ENCODE data around the gene MORN4.
"Not testable (repeated sequence)": the region's sequence is repeated elsewhere in the genome, so short reads cannot be mapped to it uniquely, and the experiment has no call there.

Gene MORN4

DNA sequence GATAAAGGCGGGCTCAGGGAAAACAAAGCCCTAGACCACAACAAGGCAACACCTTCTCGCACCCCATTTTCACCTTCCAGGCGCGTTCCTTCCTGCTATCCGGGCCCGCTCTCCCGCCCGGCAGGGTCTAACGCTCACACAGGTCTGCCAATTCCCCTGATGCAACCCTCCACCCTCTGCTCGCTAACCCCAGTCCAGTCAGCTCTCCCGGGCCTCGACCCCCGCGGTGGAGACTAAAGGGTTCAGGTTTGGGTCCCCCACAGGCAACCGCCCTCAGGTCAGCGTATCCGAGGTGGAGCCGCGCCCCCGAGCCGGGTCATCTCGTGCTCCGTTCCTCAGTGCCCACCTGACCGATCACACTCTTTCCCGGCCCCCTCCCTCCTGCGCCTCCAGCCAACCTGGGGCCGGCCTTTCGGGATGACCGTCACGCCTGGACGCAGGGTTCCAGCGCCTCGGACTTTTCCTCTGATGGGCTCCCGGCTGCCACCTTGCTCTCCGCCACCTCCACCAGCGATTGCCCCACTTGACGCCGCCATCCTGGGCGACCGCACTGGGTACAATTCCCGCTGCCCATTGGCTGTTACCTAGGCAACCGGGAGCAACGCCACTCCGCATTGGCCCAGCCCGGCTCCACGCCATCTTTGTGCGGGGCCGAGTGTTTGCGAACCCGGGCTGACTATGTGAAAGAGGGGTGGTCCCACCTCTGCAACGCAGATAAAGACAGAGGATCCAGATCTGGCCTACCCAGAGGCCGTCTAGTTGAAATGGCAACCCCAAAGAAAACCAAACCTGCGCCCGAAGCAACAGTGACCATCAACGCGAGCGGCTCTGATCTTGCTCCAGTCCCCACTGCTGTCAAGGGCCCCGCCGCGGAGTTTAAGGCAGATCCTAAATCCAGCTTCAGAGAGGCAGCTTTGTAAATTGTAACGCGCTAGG lies at the start of gene MORN4:
Gene MORN4, minus strand, starts transcription at position 552 of the 936 bp plus-strand sequence. CDS start 13,847 bp downstream, outside the sequence.
- no peak for FAIRE-seq

DNA sequence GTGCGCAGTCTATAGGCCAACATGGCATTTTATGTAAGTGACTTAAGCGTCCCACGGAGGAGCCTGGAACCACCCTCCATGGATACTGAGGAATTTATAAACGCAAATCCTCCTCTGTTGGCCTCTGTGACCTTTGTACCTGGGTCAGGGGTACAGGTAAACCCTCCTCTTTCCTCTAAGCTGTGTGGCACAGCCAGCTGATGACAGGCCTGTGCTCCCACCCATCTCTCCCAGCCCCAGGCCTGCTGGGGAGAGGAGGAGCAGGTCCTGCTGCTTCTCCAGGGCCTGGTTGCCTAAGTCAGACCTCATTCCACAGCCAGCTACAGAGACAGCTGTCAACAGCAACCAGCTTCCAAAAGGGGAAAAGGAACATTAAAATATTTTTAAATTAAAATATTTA lies 48.7 kb upstream of the MORN4 start:
- no peak for FAIRE-seq

DNA sequence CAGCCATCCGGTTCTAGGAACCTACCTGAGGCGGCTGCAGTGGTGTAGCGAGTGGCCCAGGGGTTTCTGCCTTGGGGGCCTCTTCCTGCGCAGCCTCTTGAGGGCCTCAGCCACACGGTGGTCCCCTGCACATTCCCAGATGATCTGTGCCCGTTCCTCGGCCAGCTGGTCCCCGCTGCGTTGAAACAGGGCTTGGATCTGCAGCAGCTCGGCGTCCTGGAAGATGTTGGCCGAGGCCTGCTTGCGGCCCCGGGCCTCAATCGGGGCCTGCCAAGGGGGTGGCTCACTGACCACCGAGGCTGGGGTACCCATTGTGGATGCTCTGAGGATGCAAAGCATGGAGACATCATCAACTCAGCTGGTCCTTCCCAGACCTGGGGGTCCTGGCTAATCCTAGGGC lies 46.3 kb upstream of the MORN4 start:
- FAIRE-seq = no peak

DNA sequence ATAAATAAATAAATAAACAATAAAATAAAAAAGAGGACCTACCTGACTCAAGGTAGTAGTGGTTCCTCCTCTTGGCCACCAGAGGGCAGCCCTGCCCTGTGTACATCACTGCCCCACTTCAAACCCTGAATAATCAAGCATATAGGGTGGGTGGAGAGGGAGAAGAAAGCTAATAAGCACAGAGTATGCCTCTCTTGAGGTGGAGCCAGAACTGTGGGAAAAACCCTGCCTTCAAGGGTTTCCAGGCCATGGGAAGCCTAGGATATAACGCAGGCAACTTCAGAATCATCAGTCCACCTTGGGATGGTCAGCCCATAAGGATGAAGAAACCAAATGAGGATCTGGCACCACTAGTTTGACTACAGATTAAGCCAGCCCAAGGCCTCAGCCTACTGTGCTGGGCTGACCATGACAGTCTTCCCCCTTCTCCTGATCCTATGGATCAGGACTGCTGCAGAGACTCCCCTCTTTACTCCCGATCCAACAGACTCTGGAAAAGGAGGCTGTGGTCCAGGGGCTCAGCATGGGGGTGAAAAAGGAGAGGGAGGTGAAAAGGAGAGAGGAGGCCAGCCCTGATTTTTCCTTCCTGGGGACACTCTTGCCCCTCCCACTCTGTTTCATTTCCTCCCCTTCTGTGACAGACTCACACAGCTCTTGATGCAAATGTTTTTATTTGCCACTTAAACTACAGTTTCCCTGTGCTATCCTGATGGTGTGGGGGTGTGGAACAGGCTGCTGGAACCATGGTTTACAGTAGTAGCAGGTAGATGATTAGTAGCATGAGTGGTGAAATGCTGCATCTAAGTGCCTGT lies 43.7 kb upstream of the MORN4 start:
- FAIRE-seq = no peak

DNA sequence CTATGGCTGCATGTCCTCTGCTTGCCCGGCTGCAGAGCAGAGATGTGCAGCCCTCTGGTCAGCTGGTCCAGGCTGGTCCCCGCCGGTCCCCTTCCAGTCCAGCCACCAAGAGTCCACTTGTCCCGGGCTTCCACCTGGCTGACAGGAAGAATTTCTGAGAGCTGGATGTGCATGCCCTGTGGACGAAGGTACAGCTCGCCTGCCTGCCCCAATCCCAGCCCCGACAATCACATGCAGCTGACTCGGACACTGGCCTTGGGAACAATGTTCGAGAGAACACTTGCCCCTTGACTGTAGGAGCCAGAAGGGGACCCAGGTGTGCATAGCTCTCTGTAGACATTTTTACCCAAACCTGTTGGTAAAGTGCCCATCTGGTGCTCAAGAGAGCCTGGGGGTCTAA lies 41.9 kb upstream of the MORN4 start:
- FAIRE-seq = no peak

DNA sequence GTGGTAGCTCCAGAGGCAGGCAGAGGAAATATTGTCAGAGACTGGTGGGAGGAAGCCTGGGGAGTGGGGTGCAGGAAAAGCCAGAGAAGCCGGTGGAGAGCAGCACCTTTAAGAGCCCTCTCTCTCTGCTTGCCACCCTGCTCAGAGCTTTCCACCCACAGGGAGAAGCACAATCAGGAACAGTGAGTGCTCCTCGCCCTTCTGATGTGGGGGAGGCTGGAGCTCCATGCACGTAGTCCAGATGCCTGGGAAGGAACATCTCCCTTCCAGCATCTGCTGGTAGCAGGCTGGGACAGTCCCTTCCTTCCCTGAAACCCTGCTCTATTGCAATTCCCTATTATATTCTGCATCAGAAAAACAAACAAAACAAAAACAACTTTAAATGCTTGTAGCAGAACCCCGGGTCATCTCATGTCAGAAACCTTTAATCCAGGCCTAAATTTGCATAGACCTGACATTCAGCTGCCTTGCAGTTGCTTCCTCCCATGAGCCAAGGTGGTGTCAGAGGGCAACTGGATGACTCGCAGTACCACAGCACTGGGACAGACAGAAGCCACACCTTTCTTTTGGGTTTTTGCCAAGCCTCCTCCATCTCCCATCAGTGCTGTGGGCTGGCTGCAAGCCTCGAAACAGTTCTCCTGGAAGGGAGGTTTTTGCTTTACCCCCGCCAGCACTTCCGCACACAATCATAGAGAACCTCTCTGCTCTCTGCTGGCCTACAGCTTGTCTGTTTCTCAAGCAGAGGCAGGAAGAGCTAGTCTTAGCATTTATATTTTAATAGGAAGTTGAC lies 40.6 kb upstream of the MORN4 start:
- FAIRE-seq = no peak

DNA sequence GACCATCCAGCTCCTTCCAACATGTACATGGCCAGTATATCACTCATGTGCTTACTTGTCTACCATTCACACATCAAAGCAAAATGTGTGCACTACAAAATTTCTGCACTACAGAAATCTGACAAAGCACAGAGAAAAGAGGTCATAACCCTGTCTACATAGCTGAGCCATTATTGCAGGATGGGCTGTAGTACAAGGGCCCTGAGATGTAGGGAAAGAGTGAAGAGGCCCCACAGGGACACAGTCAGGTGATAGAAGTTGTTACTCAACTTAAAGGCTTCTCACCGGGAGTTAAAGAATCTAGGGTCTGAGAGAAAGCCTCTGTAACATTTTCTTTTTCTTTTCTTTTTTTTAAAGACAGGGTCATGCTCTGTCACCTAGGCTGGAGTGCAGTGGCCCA lies 36.3 kb upstream of the MORN4 start:
- no peak for FAIRE-seq

DNA sequence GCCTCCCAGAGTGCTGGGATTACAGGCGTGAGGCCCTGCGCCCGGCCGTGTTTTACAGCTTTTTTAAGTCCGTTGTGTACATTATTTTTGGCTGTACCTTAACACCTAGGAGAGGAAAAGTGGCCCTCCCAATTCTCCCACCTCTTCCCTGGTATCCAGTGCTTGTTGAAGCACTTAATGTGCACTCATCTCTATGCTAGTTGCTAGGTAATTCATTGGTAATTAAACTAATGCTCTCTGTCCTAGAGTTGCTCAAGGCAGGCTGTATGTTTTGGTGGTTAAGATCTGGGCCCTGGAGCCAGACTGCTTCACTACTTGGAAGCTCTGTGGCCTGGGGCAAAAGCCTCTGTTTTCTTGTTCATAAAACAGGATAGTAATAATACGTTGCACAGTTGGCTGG lies 34.2 kb upstream of the MORN4 start:
- no peak for FAIRE-seq

DNA sequence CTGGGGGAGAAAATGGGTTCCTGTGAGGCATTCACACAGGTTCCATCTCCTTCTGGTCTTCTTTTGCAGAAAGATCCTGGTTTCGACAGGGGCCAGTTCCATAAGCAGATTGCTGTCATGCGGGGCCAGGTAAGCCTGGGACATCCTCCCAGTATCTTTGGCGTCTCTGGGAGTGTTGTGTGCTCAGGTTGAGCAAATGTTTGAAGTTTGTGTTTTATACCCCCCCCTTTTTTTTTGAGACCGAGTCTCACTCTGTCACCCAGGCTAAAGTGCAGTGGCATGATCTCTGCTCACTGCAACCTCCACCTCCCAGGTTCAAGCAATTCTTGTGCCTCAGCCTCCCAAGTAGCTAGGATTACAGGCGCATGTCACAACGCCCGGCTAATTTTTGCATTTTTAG lies 33.7 kb upstream of the MORN4 start:
- FAIRE-seq = no peak

DNA sequence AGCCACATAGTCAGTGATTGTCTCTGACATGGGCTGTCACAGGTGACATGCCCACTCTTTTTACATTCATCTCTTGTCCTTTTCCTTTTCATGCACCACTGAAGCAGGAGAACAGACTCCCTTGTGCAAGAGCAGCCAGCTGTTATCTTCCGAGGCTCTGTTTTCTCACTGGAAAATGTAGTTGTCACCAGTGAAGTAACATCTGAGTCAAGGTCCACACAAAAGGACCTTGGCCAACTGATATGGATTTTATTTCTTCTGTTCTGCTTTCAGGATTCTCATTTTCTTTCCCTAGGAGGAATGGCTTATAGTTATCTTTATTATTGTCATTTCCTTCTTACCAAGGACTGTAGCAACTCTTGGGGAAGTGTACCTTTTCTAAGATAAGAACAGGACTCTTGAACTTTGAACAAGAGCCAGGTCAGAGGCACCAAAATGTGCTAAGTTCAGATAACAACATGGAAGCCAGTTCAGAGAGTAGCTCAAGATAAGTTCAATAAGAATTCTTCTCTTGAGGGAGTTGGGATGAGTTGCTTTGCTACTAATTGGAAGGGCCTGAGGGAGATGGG lies 31.1 kb upstream of the MORN4 start:
- FAIRE-seq = no peak

DNA sequence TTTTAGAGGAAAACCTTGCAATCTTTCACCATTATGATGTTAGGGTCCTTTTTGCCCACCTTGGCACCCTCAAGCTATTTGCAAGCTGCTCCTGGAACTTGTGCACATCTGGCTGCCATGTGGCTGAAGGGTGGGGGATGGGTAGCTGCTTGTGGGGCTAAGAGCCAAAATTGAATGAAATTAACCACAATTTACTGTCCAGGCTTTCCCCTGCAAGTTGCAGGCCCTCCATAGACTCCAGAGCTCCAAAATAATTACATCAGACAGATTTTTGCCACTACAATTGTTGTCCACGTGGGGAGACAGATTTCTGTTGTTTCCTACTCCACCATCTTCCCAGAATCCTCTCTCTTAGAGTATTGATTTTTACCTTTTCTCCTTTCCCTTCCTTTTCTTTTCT lies 26.3 kb upstream of the MORN4 start:
- no peak for FAIRE-seq

DNA sequence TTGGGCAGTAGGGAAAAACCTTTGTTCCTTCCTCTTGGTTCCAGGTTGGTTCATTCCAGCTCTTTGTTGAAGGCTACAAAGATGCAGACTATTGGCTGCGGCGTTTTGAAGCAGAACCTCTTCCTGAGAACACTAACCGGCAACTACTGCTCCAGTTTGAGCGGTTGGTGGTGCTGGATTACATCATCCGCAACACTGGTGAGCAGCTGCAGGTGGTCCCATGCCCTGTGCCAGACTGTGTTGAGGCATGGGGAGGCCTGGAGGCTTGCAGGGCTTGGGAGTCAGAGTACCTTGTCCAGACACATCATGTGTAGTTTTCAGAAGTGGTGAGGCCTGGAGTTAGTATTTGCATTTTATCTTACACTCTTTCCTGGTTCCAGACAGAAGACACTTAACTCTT lies 23.5 kb upstream of the MORN4 start:
- no peak for FAIRE-seq

DNA sequence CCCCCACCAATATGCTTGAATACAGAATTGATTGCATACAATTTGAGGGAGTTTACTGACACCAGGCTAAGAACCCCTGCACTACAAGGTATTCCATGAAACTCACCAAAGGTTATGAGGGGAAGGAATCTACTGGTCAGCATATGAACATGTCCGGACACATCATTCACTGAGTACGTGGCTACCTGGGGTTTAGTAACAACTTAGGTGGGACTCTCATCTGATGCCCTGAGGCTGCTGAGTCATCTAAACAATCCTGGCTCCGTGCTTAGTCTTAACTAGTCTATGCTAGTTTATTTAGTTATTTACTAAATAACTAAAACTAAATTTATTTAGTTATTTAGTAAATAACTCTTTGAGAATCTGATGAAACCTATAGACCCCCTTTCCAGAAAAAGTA lies 18.5 kb upstream of the MORN4 start:
- no peak for FAIRE-seq

DNA sequence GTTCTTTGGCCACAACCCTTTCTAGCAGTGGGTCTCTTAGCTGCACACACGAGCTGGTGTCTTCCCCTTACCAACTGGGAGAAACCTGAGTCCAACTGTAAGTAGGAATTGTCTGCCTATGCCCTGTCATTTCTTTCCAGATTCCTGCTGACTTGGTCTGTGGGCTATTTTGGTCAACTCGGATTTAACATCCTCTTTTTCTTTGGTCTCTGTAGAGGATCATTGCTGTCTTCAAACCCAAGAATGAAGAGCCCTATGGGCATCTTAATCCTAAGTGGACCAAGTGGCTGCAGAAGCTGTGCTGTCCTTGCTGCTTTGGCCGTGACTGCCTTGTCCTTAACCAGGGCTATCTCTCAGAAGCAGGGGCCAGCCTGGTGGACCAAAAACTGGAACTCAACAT lies 17.4 kb upstream of the MORN4 start:
- FAIRE-seq = no peak

DNA sequence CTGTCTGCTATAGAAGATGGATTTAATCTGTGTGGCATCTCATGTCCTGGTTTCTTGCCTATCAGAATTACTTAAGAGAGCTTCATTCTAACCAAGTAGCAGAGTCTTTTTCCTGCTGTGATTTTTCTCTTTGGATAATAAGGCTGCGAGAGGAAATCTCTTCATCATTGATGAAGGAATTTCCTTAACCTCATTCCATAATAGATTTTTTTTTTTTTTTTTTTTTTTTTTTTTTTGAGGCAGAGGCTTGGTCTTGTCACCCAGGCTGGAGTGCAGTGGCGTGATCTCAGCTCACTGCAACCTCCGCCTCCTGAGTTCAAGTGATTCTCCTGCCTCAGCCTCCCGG lies 16.1 kb upstream of the MORN4 start:
- FAIRE-seq = not testable (repeated sequence)

DNA sequence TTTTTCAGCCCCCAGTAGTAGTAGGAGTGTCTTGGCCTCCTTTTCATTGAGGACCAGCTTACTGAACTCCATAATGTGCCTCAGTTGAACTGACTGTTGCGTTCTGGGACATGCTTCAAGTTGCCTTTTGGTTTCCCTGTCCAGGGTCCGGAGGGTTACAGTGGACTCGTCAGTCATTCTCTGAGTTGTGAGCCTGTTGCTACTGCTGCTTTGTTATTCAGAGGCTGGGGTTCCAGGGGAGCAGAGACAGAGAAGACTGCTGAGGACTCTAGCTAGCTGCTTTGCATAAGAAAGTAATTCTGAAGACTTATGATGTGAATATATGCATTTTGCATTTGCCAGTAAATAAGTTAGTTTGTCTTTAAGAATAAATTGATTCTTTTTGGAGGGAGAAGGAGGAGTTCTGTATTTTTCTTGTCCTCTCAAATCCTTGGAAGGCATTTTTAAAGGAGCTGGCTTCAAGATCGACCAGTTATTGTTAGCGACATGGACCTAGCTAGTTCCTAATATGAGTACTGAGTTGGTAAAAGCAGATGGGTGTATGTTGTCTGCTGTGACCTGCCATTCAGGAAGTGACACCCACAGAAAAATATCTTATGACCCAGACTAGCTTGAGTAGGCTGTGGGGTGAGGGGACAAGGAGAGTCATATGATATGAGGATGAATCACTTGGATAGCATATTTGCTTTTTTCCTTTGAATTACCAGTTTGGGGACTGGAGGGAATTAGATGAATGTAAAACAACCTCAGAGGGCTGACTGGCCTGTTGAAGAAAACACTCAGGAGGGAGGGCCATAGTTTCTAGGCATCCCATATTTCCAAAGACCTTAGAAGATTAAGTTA lies 15.5 kb upstream of the MORN4 start:
- peak; percentile 31 for FAIRE-seq

DNA sequence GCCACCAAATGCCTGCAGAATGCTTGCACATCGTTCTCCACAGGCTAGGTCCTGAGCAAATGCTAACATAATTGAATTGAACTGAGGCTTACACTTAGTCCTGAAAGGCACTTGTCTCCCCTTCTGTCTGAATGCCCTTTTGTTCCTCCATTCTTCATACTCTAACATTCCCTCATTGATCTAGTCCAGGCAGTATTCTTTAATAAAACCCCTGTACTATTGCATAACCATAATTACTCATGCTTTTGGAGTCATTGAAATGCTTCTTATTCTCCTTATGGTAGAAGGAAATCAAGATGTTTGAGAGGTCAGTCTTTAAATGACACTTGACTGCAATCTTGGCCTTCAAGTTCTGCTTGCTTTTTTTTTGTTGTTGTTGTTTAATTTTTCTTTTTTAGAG lies 14.3 kb upstream of the MORN4 start:
- FAIRE-seq = no peak

DNA sequence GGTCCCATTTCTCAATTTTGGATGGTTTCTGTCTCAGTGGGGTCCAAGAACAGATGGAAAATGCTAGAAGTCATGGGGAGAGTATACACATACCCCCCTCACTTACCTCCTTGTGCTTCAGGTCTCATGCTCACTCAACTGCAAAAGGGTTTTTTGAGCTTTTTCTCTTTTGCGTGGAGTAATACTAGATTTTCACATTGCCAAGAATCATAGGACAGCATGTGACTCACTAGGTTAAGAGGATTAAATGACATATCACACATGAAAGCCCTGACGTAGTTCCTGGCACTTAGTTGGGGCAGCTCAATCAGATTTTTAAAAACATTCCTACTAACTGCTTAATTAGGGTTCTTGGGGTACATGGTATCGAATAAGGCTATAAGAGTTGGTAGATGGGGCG lies 11.6 kb upstream of the MORN4 start:
- FAIRE-seq = no peak

DNA sequence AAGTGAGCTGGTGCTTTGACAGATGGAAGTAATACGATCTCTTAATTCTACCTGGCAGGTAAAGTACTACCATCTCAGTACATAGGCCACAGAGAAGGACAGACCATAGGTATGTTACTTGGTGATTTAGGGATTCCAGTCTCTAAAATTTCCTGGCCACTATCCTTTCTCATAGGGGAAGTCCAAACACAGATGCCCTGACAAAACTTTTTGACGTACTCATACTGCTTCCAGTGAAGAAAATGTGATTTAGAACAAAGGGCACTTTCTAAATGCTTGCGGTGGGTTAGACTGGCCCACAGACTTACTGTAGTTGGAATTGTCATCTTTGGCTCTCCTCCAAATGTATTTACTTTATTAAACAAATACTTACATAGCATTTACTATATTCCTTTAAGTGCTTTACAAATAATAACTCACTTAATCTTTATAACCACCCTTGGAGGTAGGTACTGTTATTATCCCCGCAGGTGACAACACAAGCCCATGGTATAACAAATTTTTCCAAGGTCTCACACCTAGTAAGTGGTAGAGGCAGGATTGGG lies 10.2 kb upstream of the MORN4 start:
- no peak for FAIRE-seq

DNA sequence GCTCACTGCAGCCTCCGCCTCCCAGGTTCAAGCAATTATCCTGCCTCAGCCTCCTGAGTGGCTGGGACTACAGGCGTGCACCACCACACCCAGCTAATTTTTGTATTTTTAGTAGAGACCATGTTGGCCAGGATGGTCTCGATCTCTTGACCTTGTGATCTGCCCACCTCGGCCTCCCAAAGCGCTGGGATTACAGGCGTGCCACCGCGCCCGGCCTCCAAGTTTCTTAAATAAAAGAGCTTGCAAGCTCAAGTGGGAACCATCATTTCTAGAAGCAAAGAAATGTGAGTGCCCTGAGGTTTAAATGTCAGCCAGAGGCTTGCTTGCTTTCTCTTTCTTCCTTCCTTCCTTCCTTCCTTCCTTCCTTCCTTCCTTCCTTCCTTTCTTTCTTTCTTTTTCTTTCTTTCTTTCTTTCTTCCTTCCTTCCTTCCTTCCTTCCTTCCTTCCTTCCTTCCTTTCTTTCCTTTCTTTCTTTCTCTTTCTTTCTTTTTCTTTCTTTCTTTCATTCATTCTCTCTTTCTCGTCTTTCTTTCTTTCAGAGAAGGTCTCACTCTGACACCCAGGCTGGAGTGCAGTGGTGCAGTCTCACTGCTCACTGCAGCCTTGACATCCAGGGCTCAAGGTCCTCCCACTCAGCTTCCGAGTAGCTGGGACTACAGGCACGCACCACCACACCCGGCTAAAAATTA lies 9.3 kb upstream of the MORN4 start:
- not testable (repeated sequence) for FAIRE-seq
